GM19452 (cell line): ENCODE measurements around the gene DAB2.
"Not testable (repeated sequence)": the region's sequence is repeated elsewhere in the genome, so short reads cannot be mapped to it uniquely, and the experiment has no call there.

Source experiments
- ATAC-seq: cut with Tn5 transposase; IDR thresholded peaks from one replicate; pipeline ENCODE4 v1.9.1; 2021; ENCODE audit not compliant: unreplicated experiment

DAB2 gene

GRCh38 chr5:39422728-39423285, 2.0 kb downstream of the DAB2 start:
- ATAC-seq: no peak

- no peak for ATAC-seq
Measured at GRCh38 chr5:39422036-39422606, 2.7 kb downstream of the DAB2 start.

GRCh38 chr5:39420482-39421145, 4.2 kb downstream of the DAB2 start:
- no peak for ATAC-seq

DNA sequence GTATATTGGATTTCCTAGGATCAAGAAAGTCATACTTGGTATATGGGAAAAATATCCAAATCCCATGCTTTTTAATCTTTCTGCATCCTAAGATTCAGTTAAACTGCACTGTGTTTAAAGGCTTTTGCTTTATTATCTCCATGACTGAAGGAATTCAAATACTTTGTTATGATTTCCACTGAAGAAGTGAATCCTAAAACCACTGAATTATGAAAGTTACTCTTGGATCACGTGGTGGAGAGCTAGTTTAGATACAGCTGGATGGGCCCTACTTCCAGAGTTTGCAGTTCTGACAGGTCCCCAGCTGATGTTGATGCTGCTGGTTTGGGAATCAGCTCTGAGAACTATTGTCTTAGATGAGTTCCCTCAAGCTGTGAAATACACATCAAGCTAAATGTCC, 5.0 kb downstream of the DAB2 start:
- ATAC-seq: no peak

DNA sequence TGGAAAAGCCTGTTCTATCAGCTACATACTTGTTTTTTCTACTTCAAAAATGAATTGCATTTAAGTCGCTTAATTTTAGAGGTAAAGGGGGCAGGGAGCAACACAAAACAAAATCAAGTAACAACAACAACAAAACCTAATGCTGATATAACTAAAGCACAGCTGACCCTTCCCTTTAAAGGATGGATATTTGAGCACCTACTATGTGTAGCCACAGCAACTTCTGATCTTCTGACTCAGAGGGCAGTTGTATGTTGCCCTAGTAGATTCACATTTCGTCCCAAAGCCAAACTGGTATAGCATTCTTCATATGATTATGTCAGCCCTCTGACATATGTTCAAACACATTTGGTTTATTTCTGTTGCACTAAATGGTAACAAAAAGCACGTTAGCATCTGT, 6.8 kb downstream of the DAB2 start:
- ATAC-seq: no peak

GRCh38 chr5:39415201-39415600, 9.6 kb downstream of the DAB2 start:
- no peak for ATAC-seq

DNA sequence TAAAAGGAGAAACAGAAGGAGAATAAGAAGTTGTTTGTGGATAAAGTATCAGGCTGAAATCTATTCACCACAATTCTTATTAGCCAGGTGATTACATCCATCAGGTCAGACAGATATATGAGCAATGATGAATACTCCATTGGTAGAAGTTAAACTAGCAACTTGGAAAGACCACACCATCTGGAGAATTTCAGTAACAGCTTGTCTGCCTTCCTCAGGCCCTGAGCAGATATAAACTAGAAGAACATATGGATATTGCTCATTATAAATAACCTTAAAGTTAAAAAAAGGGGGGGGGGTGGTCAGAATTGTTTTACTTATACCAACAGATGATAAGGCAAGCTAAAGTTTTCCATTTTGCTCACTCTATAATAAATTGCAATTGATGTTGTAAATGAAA, 10.4 kb downstream of the DAB2 start:
- no peak for ATAC-seq

DNA sequence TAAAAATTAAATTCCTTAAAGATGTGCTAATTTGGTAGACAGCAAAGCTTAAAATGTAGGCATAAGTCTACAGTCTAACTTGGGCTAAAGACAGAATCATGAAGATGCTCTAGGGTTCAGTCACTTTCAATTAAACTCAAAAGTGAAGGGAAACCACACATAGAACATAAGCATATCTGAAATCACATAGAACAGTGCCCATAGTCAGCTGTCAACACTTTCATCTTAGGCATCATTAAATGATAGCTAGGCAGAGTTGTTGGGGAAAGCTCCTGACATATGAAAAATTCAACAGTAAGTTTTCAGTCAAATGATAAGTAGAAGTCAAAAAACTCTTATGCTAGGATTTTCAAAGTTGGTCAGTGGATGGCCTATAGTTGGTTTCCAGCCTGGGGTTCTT, 11.0 kb downstream of the DAB2 start:
- ATAC-seq: no peak

DNA sequence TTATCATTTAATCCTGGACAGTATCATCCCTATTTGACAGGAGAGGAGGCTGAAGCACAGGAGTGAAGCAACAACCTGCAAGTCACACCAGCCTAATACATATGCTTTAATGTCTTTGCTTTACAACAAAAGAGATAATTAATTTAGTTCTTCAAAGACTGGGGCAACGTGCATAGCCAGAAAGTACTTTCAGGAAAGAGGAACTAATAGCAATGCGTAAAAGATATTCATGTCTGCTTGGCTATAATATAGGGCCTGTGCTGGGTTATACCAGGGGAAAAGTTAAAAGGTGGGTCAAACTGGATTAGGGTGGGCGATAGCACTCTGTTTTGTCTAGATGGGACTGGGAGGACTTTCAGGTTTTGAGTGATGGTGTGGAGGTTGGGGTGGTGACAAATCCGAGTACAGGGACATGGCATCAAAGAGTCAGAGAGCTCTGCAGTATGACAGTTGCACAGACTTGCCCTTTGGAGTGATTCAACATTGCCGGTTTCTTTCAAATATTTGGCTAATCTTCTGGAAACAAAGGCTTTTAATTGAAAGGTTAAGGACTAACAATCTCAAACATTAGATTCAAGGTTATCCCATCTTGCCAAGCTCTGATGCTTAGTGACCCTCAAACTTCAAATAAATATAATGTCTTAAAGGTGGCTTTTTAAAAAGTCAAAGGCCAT, 11.9 kb downstream of the DAB2 start:
- no peak for ATAC-seq

GRCh38 chr5:39411985-39412384, 12.8 kb downstream of the DAB2 start:
- ATAC-seq: no peak

- ATAC-seq: no peak
Measured at GRCh38 chr5:39411061-39411460, 13.7 kb downstream of the DAB2 start.

- ATAC-seq: no peak
Measured at GRCh38 chr5:39409033-39409432, 15.7 kb downstream of the DAB2 start.

GRCh38 chr5:39405083-39405843, 19.5 kb downstream of the DAB2 start:
- no peak for ATAC-seq

DNA sequence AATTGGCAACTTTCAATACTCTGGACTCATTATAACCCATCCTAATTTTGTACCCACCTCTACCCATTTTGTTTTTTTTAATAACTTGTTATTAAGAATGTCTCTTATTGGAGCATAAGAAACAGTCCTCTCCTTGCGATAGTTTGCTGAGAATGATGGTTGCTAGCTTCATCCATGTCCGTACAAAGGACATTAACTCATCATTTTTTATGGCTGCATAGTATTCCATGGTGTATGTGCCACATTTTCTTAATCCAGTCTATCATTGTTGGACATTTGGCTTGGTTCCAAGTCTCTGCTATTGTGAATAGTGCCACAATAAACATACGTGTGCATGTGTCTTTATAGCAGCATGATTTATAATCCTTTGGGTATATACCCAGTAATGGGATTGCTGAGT, 21.0 kb downstream of the DAB2 start:
- ATAC-seq: not testable (repeated sequence)

- ATAC-seq: not testable (repeated sequence)
Measured at GRCh38 chr5:39402140-39402539, 22.6 kb downstream of the DAB2 start.

DNA sequence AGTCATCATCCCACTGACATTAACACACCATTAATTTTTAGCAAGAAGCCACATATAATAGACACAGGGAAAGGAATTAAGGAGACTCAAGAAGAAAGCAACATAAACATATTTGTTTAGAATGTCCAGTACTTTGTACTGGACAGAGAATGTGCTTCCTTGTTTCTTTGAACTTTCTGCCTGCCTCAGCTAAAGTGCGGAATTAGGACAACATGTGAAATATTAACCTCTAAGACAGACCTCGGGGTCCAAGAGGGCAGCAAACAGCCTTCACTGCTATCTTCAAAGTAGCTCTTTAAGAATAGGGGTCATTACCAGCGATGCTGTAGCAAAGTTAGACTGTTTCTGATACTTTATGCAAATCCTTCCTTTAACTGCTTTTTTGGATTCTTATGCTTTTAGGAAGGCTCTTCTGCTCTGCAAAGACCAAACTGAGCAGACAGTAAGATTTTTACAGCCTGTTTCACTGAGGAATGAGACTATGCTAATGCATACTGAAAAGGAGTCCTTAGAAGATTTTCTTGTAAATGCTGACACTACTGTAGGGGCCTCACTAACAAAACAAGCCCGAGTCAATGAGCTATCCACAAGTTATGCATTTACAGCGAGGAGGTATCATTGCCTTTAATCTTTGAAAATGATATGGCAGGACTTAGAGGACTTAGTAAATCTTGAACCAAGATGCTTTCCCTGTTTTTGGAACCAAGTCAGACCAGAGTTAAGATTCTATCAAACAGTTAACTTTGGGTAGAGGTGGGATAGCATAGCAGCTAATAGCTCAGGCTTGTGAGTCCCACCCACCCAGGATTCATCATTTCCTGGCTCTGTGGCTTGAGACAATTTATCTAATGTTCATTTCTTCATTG, 23.8 kb downstream of the DAB2 start:
- no peak for ATAC-seq

- ATAC-seq: no peak
Measured at GRCh38 chr5:39399135-39400036, 25.4 kb downstream of the DAB2 start.

GRCh38 chr5:39396843-39397242, 27.9 kb downstream of the DAB2 start:
- no peak for ATAC-seq

DNA sequence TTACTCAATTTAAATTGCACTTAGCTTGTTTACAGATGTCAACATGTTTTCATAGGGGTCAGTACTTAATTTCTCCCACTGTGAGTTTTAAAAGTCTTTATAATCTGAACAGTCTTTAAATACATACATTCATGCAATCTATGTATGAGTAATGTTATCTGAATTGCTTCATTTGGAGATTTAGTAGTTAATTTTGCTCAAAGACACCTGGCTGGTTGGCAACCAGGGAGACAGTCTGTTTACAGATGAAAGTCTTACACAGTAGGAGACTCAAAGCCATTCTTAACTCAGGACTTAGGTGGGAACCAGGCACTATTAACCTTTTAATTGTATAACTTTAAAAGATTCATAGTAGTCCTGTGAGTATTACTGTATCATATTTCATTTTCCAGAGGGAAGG, 29.3 kb downstream of the DAB2 start:
- ATAC-seq: no peak

- no peak for ATAC-seq
Measured at GRCh38 chr5:39394946-39395345, 29.8 kb downstream of the DAB2 start.
